ENCODE data around the gene DGKI.

The DGKI gene

GRCh38 chr7:137695942-137696341 lies 150.8 kb downstream of the DGKI start:
- Histone ChIP-seq H3F3A (ENCODE audit: insufficient read depth, low read length) (no peaks in the 10 kb centered on the region), H3K4me1 (ENCODE audit: insufficient read depth, low read length, severe bottlenecking) (no peaks in the 10 kb centered on the region), H3K9me3 (ENCODE audit: low read length) (no peaks in the 10 kb centered on the region), H3K9me2 (ENCODE audit: low read depth, low read length) (no peaks in the 10 kb centered on the region), H3K27me3 (ENCODE audit: insufficient read depth, low read length) (no peaks in the 10 kb centered on the region), H3K27ac (ENCODE audit: low read depth, low read length, poor library complexity, severe bottlenecking) (no peak overlapping the region), H3K4me2 (ENCODE audit: low read length) (no peak overlapping the region), H3K4me3 (ENCODE audit: low read depth, low read length, poor library complexity, severe bottlenecking) (no peak overlapping the region), H2AFZ (ENCODE audit: low read length) (no peak overlapping the region), H4K20me1 (ENCODE audit: insufficient read depth, low read length) (no peaks in the 10 kb centered on the region), H3K36me3 (ENCODE audit: insufficient read depth, low read length) (no peaks in the 10 kb centered on the region), H3K9ac (ENCODE audit: low read length) (no peak overlapping the region), H3K79me2 (ENCODE audit: insufficient read depth, low read length) (no peaks in the 10 kb centered on the region)
- no peak for TF ChIP-seq EZH2 (IDR thresholded peaks at IDR 0.05; ENCODE audit: borderline replicate concordance, low read length)
- TF ChIP-seq, protein P1, sequence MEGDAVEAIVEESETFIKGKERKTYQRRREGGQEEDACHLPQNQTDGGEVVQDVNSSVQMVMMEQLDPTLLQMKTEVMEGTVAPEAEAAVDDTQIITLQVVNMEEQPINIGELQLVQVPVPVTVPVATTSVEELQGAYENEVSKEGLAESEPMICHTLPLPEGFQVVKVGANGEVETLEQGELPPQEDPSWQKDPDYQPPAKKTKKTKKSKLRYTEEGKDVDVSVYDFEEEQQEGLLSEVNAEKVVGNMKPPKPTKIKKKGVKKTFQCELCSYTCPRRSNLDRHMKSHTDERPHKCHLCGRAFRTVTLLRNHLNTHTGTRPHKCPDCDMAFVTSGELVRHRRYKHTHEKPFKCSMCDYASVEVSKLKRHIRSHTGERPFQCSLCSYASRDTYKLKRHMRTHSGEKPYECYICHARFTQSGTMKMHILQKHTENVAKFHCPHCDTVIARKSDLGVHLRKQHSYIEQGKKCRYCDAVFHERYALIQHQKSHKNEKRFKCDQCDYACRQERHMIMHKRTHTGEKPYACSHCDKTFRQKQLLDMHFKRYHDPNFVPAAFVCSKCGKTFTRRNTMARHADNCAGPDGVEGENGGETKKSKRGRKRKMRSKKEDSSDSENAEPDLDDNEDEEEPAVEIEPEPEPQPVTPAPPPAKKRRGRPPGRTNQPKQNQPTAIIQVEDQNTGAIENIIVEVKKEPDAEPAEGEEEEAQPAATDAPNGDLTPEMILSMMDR (IDR thresholded peaks at IDR 0.05; ENCODE audit: low read length): no peak

GRCh38 chr7:137695494-137695893 lies 151.3 kb downstream of the DGKI start:
- Histone ChIP-seq H3K79me2 (ENCODE audit: insufficient read depth, low read length) (no peaks in the 10 kb centered on the region), H3K9ac (ENCODE audit: low read length) (no peak overlapping the region), H3K36me3 (ENCODE audit: insufficient read depth, low read length) (no peaks in the 10 kb centered on the region), H3K9me2 (ENCODE audit: low read depth, low read length) (no peaks in the 10 kb centered on the region), H3K4me3 (ENCODE audit: low read depth, low read length, poor library complexity, severe bottlenecking) (no peak overlapping the region), H2AFZ (ENCODE audit: low read length) (no peak overlapping the region), H3F3A (ENCODE audit: insufficient read depth, low read length) (no peaks in the 10 kb centered on the region), H3K27ac (ENCODE audit: low read depth, low read length, poor library complexity, severe bottlenecking) (no peak overlapping the region), H3K27me3 (ENCODE audit: insufficient read depth, low read length) (no peaks in the 10 kb centered on the region), H3K4me1 (ENCODE audit: insufficient read depth, low read length, severe bottlenecking) (no peaks in the 10 kb centered on the region), H3K9me3 (ENCODE audit: low read length) (no peaks in the 10 kb centered on the region), H3K4me2 (ENCODE audit: low read length) (no peak overlapping the region), H4K20me1 (ENCODE audit: insufficient read depth, low read length) (no peaks in the 10 kb centered on the region)
- no peak for TF ChIP-seq EZH2 (IDR thresholded peaks at IDR 0.05; ENCODE audit: borderline replicate concordance, low read length)
- TF ChIP-seq, protein P1 (IDR thresholded peaks at IDR 0.05; ENCODE audit: low read length): no peak

DNA sequence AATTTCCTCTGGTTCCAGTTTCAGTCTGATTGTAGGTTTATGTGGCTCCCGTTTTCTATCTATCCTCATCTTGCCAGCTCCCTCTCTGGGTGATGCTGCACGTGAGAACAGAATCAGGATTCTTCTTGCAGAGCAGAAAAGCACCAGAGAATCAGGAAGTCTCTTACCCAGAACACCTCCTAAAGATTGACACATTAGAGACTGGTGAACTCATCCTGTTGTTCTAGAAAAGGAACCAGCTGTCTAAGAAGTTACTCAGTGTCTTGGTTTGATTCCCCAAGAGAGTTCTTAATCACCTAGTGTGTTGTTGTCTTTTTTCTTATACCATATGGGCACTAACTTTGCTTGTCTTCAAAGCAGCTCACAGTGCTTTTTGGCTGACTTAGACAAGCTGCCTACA lies 152.4 kb downstream of the DGKI start:
- no peaks in the 10 kb centered on the region for H3K27me3 ChIP-seq (ENCODE audit: insufficient read depth, low read length)
- TF ChIP-seq, protein P1 (IDR thresholded peaks at IDR 0.05; ENCODE audit: low read length): no peak
- no peak for TF ChIP-seq EZH2 (IDR thresholded peaks at IDR 0.05; ENCODE audit: borderline replicate concordance, low read length)
- no peaks in the 10 kb centered on the region for H3K4me1 ChIP-seq (ENCODE audit: insufficient read depth, low read length, severe bottlenecking)
- H3K79me2 ChIP-seq (ENCODE audit: insufficient read depth, low read length): no peaks in the 10 kb centered on the region
- H2AFZ ChIP-seq (ENCODE audit: low read length): no peak overlapping the region
- H3K27ac ChIP-seq (ENCODE audit: low read depth, low read length, poor library complexity, severe bottlenecking): no peak overlapping the region
- H3K36me3 ChIP-seq (ENCODE audit: insufficient read depth, low read length): no peaks in the 10 kb centered on the region
- no peaks in the 10 kb centered on the region for H3K9me2 ChIP-seq (ENCODE audit: low read depth, low read length)
- no peaks in the 10 kb centered on the region for H4K20me1 ChIP-seq (ENCODE audit: insufficient read depth, low read length)
- no peaks in the 10 kb centered on the region for H3K9me3 ChIP-seq (ENCODE audit: low read length)
- no peak overlapping the region for H3K4me2 ChIP-seq (ENCODE audit: low read length)
- no peak overlapping the region for H3K4me3 ChIP-seq (ENCODE audit: low read depth, low read length, poor library complexity, severe bottlenecking)
- H3F3A ChIP-seq (ENCODE audit: insufficient read depth, low read length): no peaks in the 10 kb centered on the region
- no peak overlapping the region for H3K9ac ChIP-seq (ENCODE audit: low read length)
